Measurements from ENCODE around the gene CEP83. TPM values are rescaled to one million over a fixed set of nuclear protein-coding genes. Genes with fewer than 3 reads are reported as not detected.
"Not testable (repeated sequence)": the region's sequence is repeated elsewhere in the genome, so short reads cannot be mapped to it uniquely, and the experiment has no call there.

CEP83 gene
- total RNA-seq, 2 experiments from 2014 or later = 14.0 to 17.1 TPM

GRCh38 chr12:94396014-94396413 lies 63.7 kb downstream of the CEP83 start:
- H3K27me3 Mint-ChIP-seq, CTCF ChIA-PET, H3K4me1 Mint-ChIP-seq, H3K27ac Mint-ChIP-seq, DNase-seq, POLR2A ChIA-PET, H3K4me3 Mint-ChIP-seq: not testable (repeated sequence)
- peaks cover 26% of the 10 kb centered on the region for H3K9me3 Mint-ChIP-seq
- H3K36me3 Mint-ChIP-seq (ENCODE audit: low read depth) = peaks cover 40% of the 10 kb centered on the region

- ChIA-PET CTCF (interaction anchor here (0.8 to 2.4 kb wide), 3 partner anchors 10 to 27 kb away, joined by 3 to 10 read pairs (median 4); no protein-coding TSS in a partner anchor), POLR2A (no interaction called here)
Observed at GRCh38 chr12:94390130-94390485, 69.6 kb downstream of the CEP83 start.

GRCh38 chr12:94389482-94390129 lies 70.1 kb downstream of the CEP83 start:
- H3K27me3 Mint-ChIP-seq, H3K4me1 Mint-ChIP-seq, POLR2A ChIA-PET, H3K4me3 Mint-ChIP-seq, H3K27ac Mint-ChIP-seq, DNase-seq: not testable (repeated sequence)
- H3K9me3 Mint-ChIP-seq = peaks cover 27% of the 10 kb centered on the region
- CTCF ChIA-PET = interaction anchor here (0.8 to 2.4 kb wide), 3 partner anchors 10 to 27 kb away, joined by 3 to 10 read pairs (median 4); no protein-coding TSS in a partner anchor
- H3K36me3 Mint-ChIP-seq (ENCODE audit: low read depth) = peaks cover 43% of the 10 kb centered on the region

More at GRCh38 chr12:94390130-94390485, 69.6 kb downstream of the CEP83 start:
- no peak for DNase-seq
- no peak overlapping the region for H3K27ac Mint-ChIP-seq
- H3K4me1 Mint-ChIP-seq = no peaks in the 10 kb centered on the region
- peaks cover 42% of the 10 kb centered on the region for H3K36me3 Mint-ChIP-seq (ENCODE audit: low read depth)
- peaks cover 22% of the 10 kb centered on the region for H3K9me3 Mint-ChIP-seq
- H3K27me3 Mint-ChIP-seq = no peaks in the 10 kb centered on the region
- H3K4me3 Mint-ChIP-seq = no peak overlapping the region

GRCh38 chr12:94386422-94386821 lies 73.2 kb downstream of the CEP83 start:
- no peaks in the 10 kb centered on the region for H3K4me1 Mint-ChIP-seq
- H3K9me3 Mint-ChIP-seq = peaks cover 28% of the 10 kb centered on the region
- DNase-seq = no peak
- H3K36me3 Mint-ChIP-seq (ENCODE audit: low read depth) = peaks cover 44% of the 10 kb centered on the region
- POLR2A ChIA-PET = no interaction called here
- no peaks in the 10 kb centered on the region for H3K27me3 Mint-ChIP-seq
- no peak overlapping the region for H3K4me3 Mint-ChIP-seq
- no peak overlapping the region for H3K27ac Mint-ChIP-seq
- CTCF ChIA-PET = interaction anchor here (1.5 kb wide), 1 partner anchor 16 kb away, joined by 3 read pairs; no protein-coding TSS in a partner anchor

GRCh38 chr12:94384030-94384429 lies 75.6 kb downstream of the CEP83 start:
- H3K4me1 Mint-ChIP-seq = peaks cover 18% of the 10 kb centered on the region
- H3K36me3 Mint-ChIP-seq (ENCODE audit: low read depth) = peaks cover 41% of the 10 kb centered on the region
- ChIA-PET POLR2A (no interaction called here), CTCF (interaction anchor here (1.2 to 1.3 kb wide), 2 partner anchors 11 to 14 kb away, joined by 3 to 4 read pairs; no protein-coding TSS in a partner anchor)
- H3K9me3 Mint-ChIP-seq = peaks cover 22% of the 10 kb centered on the region
- H3K27ac Mint-ChIP-seq = no peak overlapping the region
- no peaks in the 10 kb centered on the region for H3K27me3 Mint-ChIP-seq
- no peak for DNase-seq
- no peak overlapping the region for H3K4me3 Mint-ChIP-seq

GRCh38 chr12:94380507-94380906 lies 79.2 kb downstream of the CEP83 start:
- H3K4me3 Mint-ChIP-seq = no peak overlapping the region
- no peak overlapping the region for H3K27ac Mint-ChIP-seq
- peaks cover 47% of the 10 kb centered on the region for H3K36me3 Mint-ChIP-seq (ENCODE audit: low read depth)
- no peaks in the 10 kb centered on the region for H3K27me3 Mint-ChIP-seq
- DNase-seq = no peak
- ChIA-PET POLR2A (no interaction called here), CTCF (interaction anchor here (0.7 to 2.3 kb wide), 3 partner anchors 10 to 16 kb away, joined by 3 to 10 read pairs (median 4); no protein-coding TSS in a partner anchor)
- peaks cover 18% of the 10 kb centered on the region for H3K4me1 Mint-ChIP-seq
- H3K9me3 Mint-ChIP-seq = peaks cover 16% of the 10 kb centered on the region

- no peak overlapping the region for H3K4me3 Mint-ChIP-seq
- peaks cover 18% of the 10 kb centered on the region for H3K4me1 Mint-ChIP-seq
- peaks cover 7% of the 10 kb centered on the region for H3K9me3 Mint-ChIP-seq
- ChIA-PET CTCF (interaction anchor here (0.6 to 2.3 kb wide), 4 partner anchors 11 to 74 kb away, joined by 3 to 10 read pairs (median 4); no protein-coding TSS in a partner anchor), POLR2A (no interaction called here)
- H3K36me3 Mint-ChIP-seq (ENCODE audit: low read depth) = peaks cover 43% of the 10 kb centered on the region
- no peak overlapping the region for H3K27ac Mint-ChIP-seq
- H3K27me3 Mint-ChIP-seq = no peaks in the 10 kb centered on the region
- DNase-seq = no peak
Observed at GRCh38 chr12:94379479-94380113, 80.1 kb downstream of the CEP83 start.

- H3K4me3 Mint-ChIP-seq = no peak overlapping the region
- no peaks in the 10 kb centered on the region for H3K9me3 Mint-ChIP-seq
- no peak overlapping the region for H3K27ac Mint-ChIP-seq
- H3K4me1 Mint-ChIP-seq = peaks cover 24% of the 10 kb centered on the region
- CTCF ChIA-PET = no interaction called here
- POLR2A ChIA-PET = no interaction called here
- H3K36me3 Mint-ChIP-seq (ENCODE audit: low read depth) = peaks cover 39% of the 10 kb centered on the region
- H3K27me3 Mint-ChIP-seq = no peaks in the 10 kb centered on the region
- DNase-seq = no peak
Observed at GRCh38 chr12:94377599-94377998, 82.1 kb downstream of the CEP83 start.

GRCh38 chr12:94374124-94374523 lies 85.5 kb downstream of the CEP83 start:
- DNase-seq = no peak
- POLR2A ChIA-PET = no interaction called here
- peaks cover 2% of the 10 kb centered on the region for H3K9me3 Mint-ChIP-seq
- no peak overlapping the region for H3K27ac Mint-ChIP-seq
- no peaks in the 10 kb centered on the region for H3K27me3 Mint-ChIP-seq
- H3K36me3 Mint-ChIP-seq (ENCODE audit: low read depth) = peaks cover 38% of the 10 kb centered on the region
- CTCF ChIA-PET = interaction anchor here (1.2 kb wide), 1 partner anchor 11 kb away, joined by 3 read pairs; no protein-coding TSS in a partner anchor
- no peak overlapping the region for H3K4me3 Mint-ChIP-seq
- H3K4me1 Mint-ChIP-seq = peaks cover 13% of the 10 kb centered on the region

- Mint-ChIP-seq H3K4me1 (peaks cover 14% of the 10 kb centered on the region), H3K9me3 (peaks cover 2% of the 10 kb centered on the region), H3K27me3 (no peaks in the 10 kb centered on the region), H3K4me3 (no peak overlapping the region), H3K36me3 (ENCODE audit: low read depth) (peaks cover 30% of the 10 kb centered on the region), H3K27ac (peak overlapping the region; percentile 72)
- DNase-seq = no peak
- POLR2A ChIA-PET = no interaction called here
- CTCF ChIA-PET = interaction anchor here (1.4 kb wide), 1 partner anchor 26 kb away, joined by 3 read pairs; no protein-coding TSS in a partner anchor
Observed at GRCh38 chr12:94372461-94372860, 87.2 kb downstream of the CEP83 start.

- Mint-ChIP-seq H3K27me3 (no peaks in the 10 kb centered on the region), H3K4me3 (no peak overlapping the region), H3K36me3 (ENCODE audit: low read depth) (peaks cover 52% of the 10 kb centered on the region), H3K9me3 (peaks cover 35% of the 10 kb centered on the region), H3K4me1 (peaks cover under 1% of the 10 kb centered on the region), H3K27ac (no peak overlapping the region)
- no peak for DNase-seq
- ChIA-PET CTCF (interaction anchor here (1.5 kb wide), 1 partner anchor 17 kb away, joined by 3 read pairs; no protein-coding TSS in a partner anchor), POLR2A (no interaction called here)
Observed at GRCh38 chr12:94362653-94363052, 97.0 kb downstream of the CEP83 start.

- POLR2A ChIA-PET = no interaction called here
- no peaks in the 10 kb centered on the region for H3K4me1 Mint-ChIP-seq
- peaks cover 59% of the 10 kb centered on the region for H3K36me3 Mint-ChIP-seq (ENCODE audit: low read depth)
- no peak for DNase-seq
- no peak overlapping the region for H3K27ac Mint-ChIP-seq
- no peak overlapping the region for H3K4me3 Mint-ChIP-seq
- CTCF ChIA-PET = interaction anchor here (1.5 kb wide), 1 partner anchor 40 kb away, joined by 3 read pairs; no protein-coding TSS in a partner anchor
- no peaks in the 10 kb centered on the region for H3K27me3 Mint-ChIP-seq
- H3K9me3 Mint-ChIP-seq = peaks cover 44% of the 10 kb centered on the region
Observed at GRCh38 chr12:94359761-94360160, 99.9 kb downstream of the CEP83 start.

- no peak overlapping the region for H3K4me3 Mint-ChIP-seq
- no peaks in the 10 kb centered on the region for H3K4me1 Mint-ChIP-seq
- DNase-seq = no peak
- no peak overlapping the region for H3K27ac Mint-ChIP-seq
- H3K36me3 Mint-ChIP-seq (ENCODE audit: low read depth) = peaks cover 74% of the 10 kb centered on the region
- CTCF ChIA-PET = interaction anchor here (0.6 kb wide), 1 partner anchor 1006 kb away, joined by 3 read pairs; no protein-coding TSS in a partner anchor
- peaks cover 56% of the 10 kb centered on the region for H3K9me3 Mint-ChIP-seq
- POLR2A ChIA-PET = no interaction called here
- H3K27me3 Mint-ChIP-seq = no peaks in the 10 kb centered on the region
Observed at GRCh38 chr12:94353130-94353529, 106.5 kb downstream of the CEP83 start.
